ENCODE results near the gene COQ8A. TPM values are rescaled to one million over a fixed set of nuclear protein-coding genes. Genes with fewer than 3 reads are reported as not detected.

COQ8A gene
- polyA plus RNA-seq, 1 donor from 2014 or later: 13.2 TPM

DNA sequence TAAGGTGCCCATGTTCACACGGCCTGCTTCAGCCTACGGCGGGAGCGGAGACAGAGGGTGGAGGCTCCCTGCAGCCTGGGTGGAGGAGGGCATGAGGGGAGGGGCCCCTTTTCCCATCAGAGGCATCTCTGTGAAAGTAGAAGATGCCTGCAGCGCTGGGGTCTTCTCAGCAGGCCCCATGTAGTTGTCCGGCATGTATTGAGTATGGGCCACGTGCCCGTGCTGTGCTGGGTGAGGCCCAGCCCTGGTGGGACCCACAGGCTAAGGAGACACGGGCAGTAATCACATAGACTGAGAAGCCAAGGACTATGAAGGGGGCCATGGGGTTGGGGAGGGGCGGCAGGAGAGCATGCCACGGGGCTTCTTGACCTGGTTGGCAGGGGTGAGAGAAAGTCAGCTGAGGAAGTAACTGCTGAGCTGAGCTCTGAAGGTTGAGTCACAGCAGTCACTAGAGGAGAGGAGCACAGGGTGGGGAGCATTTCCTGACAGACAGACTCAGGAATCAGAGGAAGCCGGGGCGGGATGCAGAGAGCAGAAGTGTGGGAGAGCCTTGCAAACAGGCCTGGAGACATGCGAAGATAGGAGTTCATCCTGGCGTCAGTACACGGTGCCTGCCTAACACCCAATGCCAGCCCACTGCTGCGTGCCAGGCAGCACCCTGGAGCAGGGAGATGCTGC lies 48.1 kb upstream of the COQ8A start (continued):
- TF ChIP-seq, protein P1, sequence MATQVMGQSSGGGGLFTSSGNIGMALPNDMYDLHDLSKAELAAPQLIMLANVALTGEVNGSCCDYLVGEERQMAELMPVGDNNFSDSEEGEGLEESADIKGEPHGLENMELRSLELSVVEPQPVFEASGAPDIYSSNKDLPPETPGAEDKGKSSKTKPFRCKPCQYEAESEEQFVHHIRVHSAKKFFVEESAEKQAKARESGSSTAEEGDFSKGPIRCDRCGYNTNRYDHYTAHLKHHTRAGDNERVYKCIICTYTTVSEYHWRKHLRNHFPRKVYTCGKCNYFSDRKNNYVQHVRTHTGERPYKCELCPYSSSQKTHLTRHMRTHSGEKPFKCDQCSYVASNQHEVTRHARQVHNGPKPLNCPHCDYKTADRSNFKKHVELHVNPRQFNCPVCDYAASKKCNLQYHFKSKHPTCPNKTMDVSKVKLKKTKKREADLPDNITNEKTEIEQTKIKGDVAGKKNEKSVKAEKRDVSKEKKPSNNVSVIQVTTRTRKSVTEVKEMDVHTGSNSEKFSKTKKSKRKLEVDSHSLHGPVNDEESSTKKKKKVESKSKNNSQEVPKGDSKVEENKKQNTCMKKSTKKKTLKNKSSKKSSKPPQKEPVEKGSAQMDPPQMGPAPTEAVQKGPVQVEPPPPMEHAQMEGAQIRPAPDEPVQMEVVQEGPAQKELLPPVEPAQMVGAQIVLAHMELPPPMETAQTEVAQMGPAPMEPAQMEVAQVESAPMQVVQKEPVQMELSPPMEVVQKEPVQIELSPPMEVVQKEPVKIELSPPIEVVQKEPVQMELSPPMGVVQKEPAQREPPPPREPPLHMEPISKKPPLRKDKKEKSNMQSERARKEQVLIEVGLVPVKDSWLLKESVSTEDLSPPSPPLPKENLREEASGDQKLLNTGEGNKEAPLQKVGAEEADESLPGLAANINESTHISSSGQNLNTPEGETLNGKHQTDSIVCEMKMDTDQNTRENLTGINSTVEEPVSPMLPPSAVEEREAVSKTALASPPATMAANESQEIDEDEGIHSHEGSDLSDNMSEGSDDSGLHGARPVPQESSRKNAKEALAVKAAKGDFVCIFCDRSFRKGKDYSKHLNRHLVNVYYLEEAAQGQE (IDR thresholded peaks at IDR 0.05; ENCODE audit: borderline replicate concordance): no peak
- TF ChIP-seq SMC3 (conservative IDR thresholded peaks at IDR 0.05; ENCODE audit: poor library complexity): no peak

DNA sequence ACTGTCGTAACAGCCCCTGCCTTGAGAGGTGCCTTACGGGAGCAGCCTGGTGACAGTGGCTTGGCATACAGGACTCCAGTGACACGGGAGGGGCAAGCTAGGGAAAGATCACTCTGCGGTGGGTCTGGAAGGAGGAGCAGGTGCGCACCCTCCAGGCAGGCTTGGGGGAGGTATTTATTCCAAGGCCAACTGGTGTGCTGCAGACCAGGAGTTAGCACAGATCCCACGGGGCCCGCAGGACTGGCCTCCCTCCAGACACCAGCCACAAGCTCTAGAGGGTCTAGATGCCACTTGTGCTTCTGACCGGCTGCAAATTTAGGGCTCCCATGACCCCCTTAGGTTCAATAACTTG lies 47.6 kb upstream of the COQ8A start:
- H4K20me1 ChIP-seq (ENCODE audit: insufficient read depth): no peaks in the 10 kb centered on the region
- H3K4me3 ChIP-seq (ENCODE audit: low read length): no peak overlapping the region
- no peaks in the 10 kb centered on the region for H3K36me3 ChIP-seq (ENCODE audit: insufficient read depth, low read length)
- no peaks in the 10 kb centered on the region for H3F3A ChIP-seq (ENCODE audit: insufficient read depth, low read length, poor library complexity, severe bottlenecking)
- no peak overlapping the region for H3K27ac ChIP-seq (ENCODE audit: low read length)
- no peaks in the 10 kb centered on the region for H3K9me2 ChIP-seq (ENCODE audit: insufficient read depth, low read length)
- TF ChIP-seq POLR2AphosphoS5 (IDR thresholded peaks at IDR 0.05): no peak
- no peak for TF ChIP-seq MXI1 (conservative IDR thresholded peaks at IDR 0.05; ENCODE audit: poor library complexity, severe bottlenecking)
- no peak for TF ChIP-seq EZH2 (IDR thresholded peaks at IDR 0.05; ENCODE audit: borderline replicate concordance, insufficient read depth, low read length, poor library complexity, severe bottlenecking)
- no peak overlapping the region for H2AFZ ChIP-seq (ENCODE audit: low read depth, low read length)
- H3K9me3 ChIP-seq (ENCODE audit: low read length): no peaks in the 10 kb centered on the region
- H3K9ac ChIP-seq (ENCODE audit: low read length): no peak overlapping the region
- H3K4me2 ChIP-seq (ENCODE audit: low read length): no peak overlapping the region
- no peaks in the 10 kb centered on the region for H3K79me2 ChIP-seq (replicated peaks; ENCODE audit: insufficient read depth, low read length)
- H3K27me3 ChIP-seq (ENCODE audit: insufficient read depth, low read depth, low read length): no peaks in the 10 kb centered on the region

DNA sequence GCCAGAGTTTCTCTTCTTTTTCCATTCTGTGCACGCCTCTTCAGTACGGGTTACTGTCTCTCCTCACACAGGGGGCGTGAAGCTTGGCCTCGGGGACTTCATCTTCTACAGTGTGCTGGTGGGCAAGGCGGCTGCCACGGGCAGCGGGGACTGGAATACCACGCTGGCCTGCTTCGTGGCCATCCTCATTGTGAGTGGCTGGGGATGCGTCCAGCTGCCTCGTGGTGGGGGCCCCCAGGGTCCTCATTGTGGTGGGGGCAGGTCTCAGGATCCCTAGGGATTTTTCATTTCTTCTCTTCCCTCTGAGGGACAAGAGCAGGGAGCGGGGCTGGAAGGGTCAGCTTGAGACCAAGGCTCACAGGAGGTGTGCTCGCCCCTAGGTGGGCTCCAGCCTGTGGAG lies 46.2 kb upstream of the COQ8A start:
- Histone ChIP-seq H3F3A (ENCODE audit: insufficient read depth, low read length, poor library complexity, severe bottlenecking) (no peaks in the 10 kb centered on the region), H3K79me2 (replicated peaks; ENCODE audit: insufficient read depth, low read length) (no peaks in the 10 kb centered on the region), H3K9me2 (ENCODE audit: insufficient read depth, low read length) (no peaks in the 10 kb centered on the region), H2AFZ (ENCODE audit: low read depth, low read length) (no peak overlapping the region), H3K36me3 (ENCODE audit: insufficient read depth, low read length) (no peaks in the 10 kb centered on the region), H3K4me3 (ENCODE audit: low read length) (no peak overlapping the region), H4K20me1 (ENCODE audit: insufficient read depth) (no peaks in the 10 kb centered on the region), H3K27me3 (ENCODE audit: insufficient read depth, low read depth, low read length) (no peaks in the 10 kb centered on the region), H3K9ac (ENCODE audit: low read length) (no peak overlapping the region), H3K9me3 (ENCODE audit: low read length) (no peaks in the 10 kb centered on the region), H3K4me2 (ENCODE audit: low read length) (no peak overlapping the region), H3K27ac (ENCODE audit: low read length) (no peak overlapping the region)
- TF ChIP-seq, protein P2, sequence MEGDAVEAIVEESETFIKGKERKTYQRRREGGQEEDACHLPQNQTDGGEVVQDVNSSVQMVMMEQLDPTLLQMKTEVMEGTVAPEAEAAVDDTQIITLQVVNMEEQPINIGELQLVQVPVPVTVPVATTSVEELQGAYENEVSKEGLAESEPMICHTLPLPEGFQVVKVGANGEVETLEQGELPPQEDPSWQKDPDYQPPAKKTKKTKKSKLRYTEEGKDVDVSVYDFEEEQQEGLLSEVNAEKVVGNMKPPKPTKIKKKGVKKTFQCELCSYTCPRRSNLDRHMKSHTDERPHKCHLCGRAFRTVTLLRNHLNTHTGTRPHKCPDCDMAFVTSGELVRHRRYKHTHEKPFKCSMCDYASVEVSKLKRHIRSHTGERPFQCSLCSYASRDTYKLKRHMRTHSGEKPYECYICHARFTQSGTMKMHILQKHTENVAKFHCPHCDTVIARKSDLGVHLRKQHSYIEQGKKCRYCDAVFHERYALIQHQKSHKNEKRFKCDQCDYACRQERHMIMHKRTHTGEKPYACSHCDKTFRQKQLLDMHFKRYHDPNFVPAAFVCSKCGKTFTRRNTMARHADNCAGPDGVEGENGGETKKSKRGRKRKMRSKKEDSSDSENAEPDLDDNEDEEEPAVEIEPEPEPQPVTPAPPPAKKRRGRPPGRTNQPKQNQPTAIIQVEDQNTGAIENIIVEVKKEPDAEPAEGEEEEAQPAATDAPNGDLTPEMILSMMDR (IDR thresholded peaks at IDR 0.05; ENCODE audit: poor library complexity, severe bottlenecking): no peak
- TF ChIP-seq, protein P1 (IDR thresholded peaks at IDR 0.05; ENCODE audit: borderline replicate concordance): no peak
- no peak for TF ChIP-seq EP300 (conservative IDR thresholded peaks at IDR 0.05; ENCODE audit: poor library complexity, severe bottlenecking)
- no peak for TF ChIP-seq TAF1 (IDR thresholded peaks at IDR 0.05; ENCODE audit: low read depth)
- TF ChIP-seq RAD21 (conservative IDR thresholded peaks at IDR 0.05): no peak
- TF ChIP-seq MXI1 (conservative IDR thresholded peaks at IDR 0.05; ENCODE audit: poor library complexity, severe bottlenecking): no peak

Data from neural cell (in vitro differentiated cells).